ENCODE measurements around the gene GNAQ. TPM values are rescaled to one million over a fixed set of nuclear protein-coding genes. Genes with fewer than 3 reads are reported as not detected.

The GNAQ gene
- total and polyA plus RNA-seq, 8 donors: 13.1 to 75.3 (median 38.5) TPM

DNA sequence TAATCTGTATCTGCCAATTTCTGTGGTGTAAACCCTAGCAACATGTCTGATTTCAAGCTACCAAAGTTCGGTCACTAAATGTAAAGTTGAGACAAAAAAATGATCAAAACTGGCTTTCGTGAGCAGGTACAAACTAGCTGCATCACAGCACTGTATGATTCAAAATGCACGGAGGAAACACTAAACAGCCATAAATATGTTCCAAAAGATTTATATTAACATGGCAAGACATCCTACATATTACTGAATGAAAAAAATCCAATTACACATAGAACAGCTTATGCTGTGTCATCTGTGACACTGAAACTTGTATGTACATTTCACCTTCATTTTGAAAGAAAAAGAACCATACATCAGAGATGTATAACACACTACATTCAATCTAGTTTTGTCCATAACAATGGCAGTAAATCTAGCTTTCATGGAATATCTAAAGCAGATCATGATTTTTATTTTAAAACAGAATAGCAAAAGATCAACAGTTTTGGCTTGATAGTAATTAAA is 14.4 kb downstream of the GNAQ start:
- Histone ChIP-seq H3K4me3 (no peak overlapping the region), H3K4me1 (peaks cover 14 to 95% (median 42%) of the 10 kb centered on the region in 4 donors), H3K27me3 (no peaks in the 10 kb centered on the region), H3K36me3 (no peaks in the 10 kb centered on the region), H3K9me3 (no peaks in the 10 kb centered on the region), H3K27ac (no peak overlapping the region)
- no peak for DNase-seq
- TF ChIP-seq CTCF (IDR thresholded peaks at IDR 0.05): no peak
- no peak for TF ChIP-seq EP300 (IDR thresholded peaks at IDR 0.05)
- no peak for TF ChIP-seq POLR2A (IDR thresholded peaks at IDR 0.05)
- no peak for TF ChIP-seq POLR2AphosphoS5 (IDR thresholded peaks at IDR 0.05)
- intact Hi-C loops (cut with DNase I; ENCODE audit: low total_unique reads): no loop called here
- 87 to 93% (median 90%) methylated on average over 3 of the region's 3 CpGs for WGBS, 5 donors

DNA sequence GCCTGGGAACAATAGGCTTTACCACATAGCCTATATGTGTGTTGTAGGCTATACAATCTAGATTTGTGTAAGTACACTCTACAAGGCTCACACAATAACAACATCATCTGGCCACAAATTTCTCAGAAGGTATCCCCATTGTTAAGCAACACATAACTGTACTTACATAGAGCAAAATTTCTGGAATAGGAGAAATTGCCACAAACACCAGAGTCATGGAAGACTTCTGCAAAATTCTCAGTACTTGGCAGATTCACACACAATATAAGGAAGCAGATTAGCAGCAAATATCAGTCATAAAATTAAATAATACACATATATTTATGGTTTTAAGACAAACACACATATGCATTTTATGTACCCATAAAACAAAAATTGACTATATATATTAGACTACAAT is 16.4 kb downstream of the GNAQ start:
- Histone ChIP-seq H3K9me3 (no peaks in the 10 kb centered on the region), H3K4me1 (peaks cover 11 to 95% (median 36%) of the 10 kb centered on the region in 4 donors), H3K27me3 (no peaks in the 10 kb centered on the region), H3K27ac (no peak overlapping the region), H3K36me3 (no peaks in the 10 kb centered on the region), H3K4me3 (no peak overlapping the region)
- no peak for DNase-seq
- intact Hi-C loops (cut with DNase I; ENCODE audit: low total_unique reads): no loop called here
- TF ChIP-seq CTCF (IDR thresholded peaks at IDR 0.05) (no peak), POLR2AphosphoS5 (IDR thresholded peaks at IDR 0.05) (no peak), POLR2A (IDR thresholded peaks at IDR 0.05) (no peak), EP300 (IDR thresholded peaks at IDR 0.05) (no peak)

DNA sequence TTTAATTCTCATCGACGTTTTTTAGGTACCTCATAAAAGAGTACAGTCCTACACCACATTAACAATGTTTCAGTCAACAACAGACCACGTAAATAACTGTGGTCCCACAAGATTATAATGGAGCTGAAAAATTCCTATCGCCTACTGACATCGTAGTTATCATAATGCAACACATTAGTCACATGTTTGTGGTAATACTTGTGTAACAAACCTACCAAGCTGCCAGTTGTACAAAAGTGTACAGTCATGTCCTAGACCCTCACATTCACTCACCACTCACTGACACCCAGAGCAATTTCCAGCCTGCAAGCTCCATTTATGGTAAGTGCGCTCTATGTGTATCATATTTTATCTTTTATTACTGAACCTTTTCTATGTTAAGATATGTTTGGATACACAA is 16.8 kb downstream of the GNAQ start:
- H3K9me3 ChIP-seq: no peaks in the 10 kb centered on the region
- WGBS, 5 donors: 75 to 84% (median 79%) methylated on average over 6 of the region's 6 CpGs
- H3K27me3 ChIP-seq: no peaks in the 10 kb centered on the region
- no peak overlapping the region for H3K4me3 ChIP-seq
- peaks cover 15 to 95% (median 38%) of the 10 kb centered on the region in 4 donors for H3K4me1 ChIP-seq
- no peaks in the 10 kb centered on the region for H3K36me3 ChIP-seq
- H3K27ac ChIP-seq: no peak overlapping the region
- TF ChIP-seq CTCF (IDR thresholded peaks at IDR 0.05) (no peak), EP300 (IDR thresholded peaks at IDR 0.05) (no peak), POLR2AphosphoS5 (IDR thresholded peaks at IDR 0.05) (no peak), POLR2A (IDR thresholded peaks at IDR 0.05) (no peak)
- intact Hi-C loops (cut with DNase I; ENCODE audit: low total_unique reads): no loop called here
- no peak for DNase-seq

DNA sequence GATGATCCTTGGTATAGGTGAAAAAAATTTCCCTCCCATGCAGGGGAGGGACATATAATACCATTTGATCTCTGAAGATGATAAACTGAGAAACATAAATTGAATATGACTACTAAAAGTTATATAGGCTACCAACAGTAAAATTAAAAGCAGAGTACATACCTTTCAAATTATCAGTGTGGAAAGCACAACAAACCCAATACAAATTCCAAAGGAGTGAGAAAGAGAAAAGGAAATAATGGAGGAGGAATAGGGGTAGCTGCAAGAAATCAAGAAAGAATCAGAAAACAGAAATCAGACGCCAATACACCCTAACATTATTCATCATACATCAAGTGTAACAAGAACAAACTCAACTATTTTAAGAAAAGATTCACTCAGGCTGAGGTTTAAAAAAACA is 17.7 kb downstream of the GNAQ start:
- H3K36me3 ChIP-seq: no peaks in the 10 kb centered on the region
- no peaks in the 10 kb centered on the region for H3K9me3 ChIP-seq
- H3K27ac ChIP-seq: no peak overlapping the region
- peaks cover 24 to 96% (median 42%) of the 10 kb centered on the region in 4 donors for H3K4me1 ChIP-seq
- TF ChIP-seq POLR2A (IDR thresholded peaks at IDR 0.05): no peak
- no peak for TF ChIP-seq POLR2AphosphoS5 (IDR thresholded peaks at IDR 0.05)
- TF ChIP-seq EP300 (IDR thresholded peaks at IDR 0.05): no peak
- TF ChIP-seq CTCF (IDR thresholded peaks at IDR 0.05): no peak
- no peak overlapping the region for H3K4me3 ChIP-seq
- H3K27me3 ChIP-seq: no peaks in the 10 kb centered on the region
- WGBS, 5 donors: 85 to 91% (median 90%) methylated on average over 1 of the region's 1 CpG
- DNase-seq: no peak
- intact Hi-C loops (cut with DNase I; ENCODE audit: low total_unique reads): no loop called here
